OCI-M2 (cell line): ENCODE measurements around the gene SERBP1.
"Not testable (repeated sequence)": the region's sequence is repeated elsewhere in the genome, so short reads cannot be mapped to it uniquely, and the experiment has no call there.

ENCODE experiments used
- DNase-seq: peaks from one replicate; lab custom pipeline; 2025; ENCODE audit not compliant: unreplicated experiment; lab: John Stamatoyannopoulos, UW

SERBP1 gene

DNA sequence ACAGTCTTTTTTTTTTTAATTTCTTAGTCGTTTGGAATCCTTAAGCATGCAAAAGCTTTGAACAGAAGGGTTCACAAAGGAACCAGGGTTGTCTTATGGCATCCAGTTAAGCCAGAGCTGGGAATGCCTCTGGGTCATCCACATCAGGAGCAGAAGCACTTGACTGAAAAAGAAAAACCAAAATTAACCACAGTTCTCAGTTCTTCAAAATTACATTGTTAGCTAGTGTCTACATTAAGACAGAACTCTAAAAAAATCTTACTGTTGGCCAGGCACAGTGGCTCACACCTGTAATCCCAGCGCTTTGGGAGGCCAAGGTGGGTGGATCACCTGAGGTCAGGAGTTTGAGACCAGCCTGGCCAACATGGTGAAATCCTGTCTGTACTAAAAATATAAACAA lies 17.1 kb downstream of the SERBP1 start:
- not testable (repeated sequence) for DNase-seq

GRCh38 chr1:67408148-67408547 lies 22.1 kb downstream of the SERBP1 start:
- no peak for DNase-seq

DNA sequence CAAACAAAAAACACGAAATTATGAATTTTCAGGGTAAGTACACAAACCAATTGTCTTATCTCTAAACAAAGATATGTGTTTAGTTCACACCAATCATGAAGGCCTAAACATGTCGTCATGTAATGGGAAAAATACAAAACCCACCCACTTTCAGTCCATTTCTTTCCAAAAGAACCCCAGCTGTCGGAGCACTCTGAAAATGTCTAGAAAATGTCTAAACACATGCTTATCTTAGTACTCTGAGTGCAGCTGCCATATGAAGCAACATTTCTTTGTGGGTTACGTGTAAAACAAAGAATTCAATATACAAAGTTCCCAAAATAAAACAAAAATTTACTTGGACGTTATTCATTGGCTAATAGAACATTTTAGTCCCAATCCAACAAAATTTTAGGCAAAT lies 22.7 kb downstream of the SERBP1 start:
- DNase-seq, result no peak

- no peak for DNase-seq
Measured at GRCh38 chr1:67405473-67406245, 24.5 kb downstream of the SERBP1 start.

- DNase-seq, result no peak
Measured at GRCh38 chr1:67404212-67404620, 26.0 kb downstream of the SERBP1 start.

- DNase-seq, result no peak
Measured at GRCh38 chr1:67401443-67401842, 28.8 kb downstream of the SERBP1 start.

GRCh38 chr1:67400029-67400786 lies 30.0 kb downstream of the SERBP1 start:
- DNase-seq, result not testable (repeated sequence)

- no peak for DNase-seq
Measured at GRCh38 chr1:67399199-67399993, 30.8 kb downstream of the SERBP1 start.

DNA sequence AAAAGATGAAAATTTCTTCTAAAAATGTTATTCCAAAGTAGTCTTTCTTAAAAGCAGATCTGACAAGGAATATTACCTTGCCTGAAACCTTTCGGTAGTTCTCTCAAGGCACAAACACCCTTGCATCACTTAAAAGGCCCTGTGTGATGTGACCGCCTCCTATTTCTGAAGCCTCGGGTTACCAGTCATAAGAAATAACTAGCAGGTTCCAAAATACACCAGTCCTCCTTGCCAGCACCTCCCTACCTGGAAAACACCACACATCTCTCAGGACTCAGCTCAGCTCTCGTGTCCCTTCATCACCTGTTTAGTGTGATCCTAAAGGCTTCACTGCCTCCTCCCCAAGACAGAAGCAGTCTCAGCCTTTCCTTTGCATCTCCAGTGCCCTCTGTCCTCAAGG lies 35.7 kb downstream of the SERBP1 start:
- no peak for DNase-seq

DNA sequence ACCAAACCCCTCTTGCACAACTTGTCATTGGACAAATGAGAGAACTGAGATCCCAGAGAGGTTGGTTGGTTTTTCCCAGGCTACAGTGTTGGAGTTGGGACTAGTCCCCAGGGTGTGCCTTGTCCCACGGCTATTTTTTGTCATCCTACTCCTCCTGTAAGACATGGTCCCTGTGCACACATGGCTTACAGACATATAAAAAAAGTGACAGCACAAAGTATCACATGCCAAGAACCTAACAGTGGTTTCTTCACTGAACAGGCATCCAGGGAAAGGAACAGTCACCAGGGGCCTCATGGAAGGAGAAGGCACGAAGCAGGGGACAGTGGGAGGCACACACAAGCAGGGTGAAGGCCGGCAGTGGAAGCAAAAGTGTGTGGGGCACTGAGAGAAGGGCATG lies 36.5 kb downstream of the SERBP1 start:
- DNase-seq, result no peak

- DNase-seq, result no peak
Measured at GRCh38 chr1:67393240-67393639, 37.0 kb downstream of the SERBP1 start.

DNA sequence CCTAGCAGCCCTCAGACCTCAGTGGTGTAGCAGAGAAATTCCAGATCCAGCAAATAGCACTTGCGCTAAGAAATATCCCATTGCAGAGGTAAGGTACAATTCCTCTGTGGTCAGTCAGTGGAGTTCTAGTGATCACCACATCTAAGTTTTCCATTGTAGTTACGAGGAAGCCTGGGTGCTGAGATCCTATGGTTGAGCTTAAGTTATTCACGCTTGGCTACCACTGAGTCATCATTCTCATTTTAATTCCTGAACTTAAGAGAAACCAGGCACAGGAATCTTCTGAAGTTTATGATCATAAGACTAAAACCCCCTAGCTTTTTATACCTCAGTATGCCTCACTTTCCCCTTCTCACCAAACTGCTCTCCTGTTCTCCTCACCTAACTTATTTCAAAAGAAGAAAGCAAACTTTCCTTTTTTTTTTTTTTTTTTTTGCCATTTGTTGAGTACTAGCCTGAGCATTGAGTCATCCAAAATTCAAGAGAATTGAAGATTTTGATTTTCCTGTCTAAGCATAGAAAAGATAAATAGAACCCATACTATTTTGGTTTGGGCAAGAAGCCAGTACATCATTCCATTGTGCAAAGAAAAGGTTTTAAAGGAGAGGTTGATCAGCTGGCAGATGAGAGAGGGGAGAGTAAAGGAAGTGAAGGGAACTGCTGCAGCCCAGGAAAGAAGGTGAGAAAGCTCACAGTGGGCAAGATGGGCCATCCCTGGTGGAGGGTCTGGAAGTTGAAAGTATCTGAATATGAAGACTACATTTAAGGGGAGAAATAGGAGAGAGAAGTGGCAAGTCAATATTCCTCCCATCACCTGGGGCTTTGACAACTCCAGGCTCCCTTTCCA lies 39.9 kb downstream of the SERBP1 start:
- DNase-seq, result no peak

DNA sequence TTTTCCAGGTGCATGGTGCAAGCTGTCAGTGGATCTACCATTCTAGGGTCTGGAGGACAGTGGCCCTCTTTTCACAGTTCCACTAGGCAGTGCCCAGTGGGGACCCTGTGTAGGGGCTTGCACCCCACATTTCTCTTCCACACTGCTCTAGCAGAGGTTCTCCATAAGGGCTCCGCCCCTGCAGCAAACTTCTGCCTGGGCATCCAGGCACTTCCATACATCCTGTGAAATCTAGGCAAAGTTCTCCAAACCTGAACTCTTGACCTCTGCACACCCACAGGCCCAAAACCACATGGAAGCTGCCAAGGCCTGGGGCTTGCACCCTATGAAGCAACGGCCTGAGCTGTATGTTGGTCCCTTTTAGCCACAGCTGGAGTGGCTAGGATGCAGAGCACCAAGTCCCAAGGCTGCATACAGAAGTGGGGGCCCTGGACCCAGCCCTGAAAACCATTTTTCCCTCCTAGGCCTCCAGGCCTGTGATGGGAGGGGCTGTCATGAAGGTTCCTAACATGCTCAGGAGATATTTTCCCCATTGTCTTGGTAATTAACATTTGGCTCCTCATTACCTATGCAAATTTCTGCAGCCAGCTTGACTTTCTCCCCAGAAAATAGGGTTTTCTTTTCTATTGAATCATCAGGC lies 46.1 kb downstream of the SERBP1 start:
- DNase-seq, result no peak

- no peak for DNase-seq
Measured at GRCh38 chr1:67382292-67382691, 47.9 kb downstream of the SERBP1 start.

- no peak for DNase-seq
Measured at GRCh38 chr1:67381154-67381553, 49.0 kb downstream of the SERBP1 start.

GRCh38 chr1:67377253-67377652 lies 52.9 kb downstream of the SERBP1 start:
- no peak for DNase-seq

GRCh38 chr1:67376381-67376780 lies 53.8 kb downstream of the SERBP1 start:
- no peak for DNase-seq

DNA sequence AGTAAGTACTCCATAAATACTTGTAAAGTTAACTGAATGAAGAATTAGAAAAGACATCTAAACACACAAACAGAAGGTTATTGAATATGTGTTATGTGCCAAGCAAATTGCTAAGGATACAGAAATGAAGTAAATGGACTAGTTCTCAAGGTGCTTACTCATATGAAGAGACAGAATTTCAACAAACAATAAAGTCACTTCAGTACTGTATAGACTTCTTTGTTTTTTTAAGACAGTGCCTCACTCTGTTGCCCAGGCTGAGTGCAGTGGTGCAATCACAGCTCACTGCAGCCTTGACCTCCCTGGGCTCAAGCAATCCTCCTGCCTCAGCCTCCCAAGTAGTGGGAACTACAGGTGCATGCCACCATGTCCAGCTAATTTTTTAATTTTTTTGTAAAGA lies 57.3 kb downstream of the SERBP1 start:
- no peak for DNase-seq

- no peak for DNase-seq
Measured at GRCh38 chr1:67372136-67372535, 58.1 kb downstream of the SERBP1 start.

GRCh38 chr1:67371681-67372080 lies 58.5 kb downstream of the SERBP1 start:
- no peak for DNase-seq
